ENCODE results near the gene ZCCHC3.

DNA sequence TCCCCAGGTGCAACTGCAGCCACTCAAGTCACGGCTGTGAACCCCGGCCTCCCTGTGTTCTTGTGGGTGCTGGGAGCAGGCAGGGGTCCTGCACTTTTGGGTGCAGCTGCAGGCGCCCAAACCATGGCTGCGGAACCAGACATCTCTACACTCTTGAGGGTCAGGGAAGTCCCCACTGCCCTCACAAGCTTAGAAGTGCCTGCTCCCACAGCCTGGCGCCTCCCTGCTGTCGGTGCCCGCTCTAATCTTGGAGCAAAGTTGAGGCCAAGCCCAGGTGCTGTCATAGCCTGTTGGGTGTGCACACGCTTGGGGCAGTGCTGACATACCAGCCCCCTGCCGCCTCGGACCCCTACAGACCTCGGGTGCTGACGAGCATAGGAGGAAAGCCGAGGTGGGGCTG is 33.7 kb upstream of the ZCCHC3 start:
- TF ChIP-seq, protein P1, sequence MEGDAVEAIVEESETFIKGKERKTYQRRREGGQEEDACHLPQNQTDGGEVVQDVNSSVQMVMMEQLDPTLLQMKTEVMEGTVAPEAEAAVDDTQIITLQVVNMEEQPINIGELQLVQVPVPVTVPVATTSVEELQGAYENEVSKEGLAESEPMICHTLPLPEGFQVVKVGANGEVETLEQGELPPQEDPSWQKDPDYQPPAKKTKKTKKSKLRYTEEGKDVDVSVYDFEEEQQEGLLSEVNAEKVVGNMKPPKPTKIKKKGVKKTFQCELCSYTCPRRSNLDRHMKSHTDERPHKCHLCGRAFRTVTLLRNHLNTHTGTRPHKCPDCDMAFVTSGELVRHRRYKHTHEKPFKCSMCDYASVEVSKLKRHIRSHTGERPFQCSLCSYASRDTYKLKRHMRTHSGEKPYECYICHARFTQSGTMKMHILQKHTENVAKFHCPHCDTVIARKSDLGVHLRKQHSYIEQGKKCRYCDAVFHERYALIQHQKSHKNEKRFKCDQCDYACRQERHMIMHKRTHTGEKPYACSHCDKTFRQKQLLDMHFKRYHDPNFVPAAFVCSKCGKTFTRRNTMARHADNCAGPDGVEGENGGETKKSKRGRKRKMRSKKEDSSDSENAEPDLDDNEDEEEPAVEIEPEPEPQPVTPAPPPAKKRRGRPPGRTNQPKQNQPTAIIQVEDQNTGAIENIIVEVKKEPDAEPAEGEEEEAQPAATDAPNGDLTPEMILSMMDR (IDR thresholded peaks at IDR 0.05), result no peak
- TF ChIP-seq POLR2AphosphoS5 (IDR thresholded peaks at IDR 0.05), result no peak
